ENCODE results near the gene GNG3. TPM values are rescaled to one million over a fixed set of nuclear protein-coding genes. Genes with fewer than 3 reads are reported as not detected.
"Not testable (repeated sequence)": the region's sequence is repeated elsewhere in the genome, so short reads cannot be mapped to it uniquely, and the experiment has no call there.

Gene GNG3
- 0.41 TPM in 1 of 2 replicates, not detected in the other for total RNA-seq (2014; rRNA removed; shearing (Covaris generic))

GRCh38 chr11:62707277-62707861 lies at the start of gene GNG3, which contains the start of gene BSCL2:
Gene GNG3, plus strand, starts transcription at chr11:62707676. Its CDS starts 620 bp downstream, at chr11:62708296.
Gene BSCL2, minus strand, starts transcription at chr11:62707424. Its CDS starts 229 bp downstream, at chr11:62707195.
- no peak for DNase-seq (ENCODE audit: low spot score)

DNA sequence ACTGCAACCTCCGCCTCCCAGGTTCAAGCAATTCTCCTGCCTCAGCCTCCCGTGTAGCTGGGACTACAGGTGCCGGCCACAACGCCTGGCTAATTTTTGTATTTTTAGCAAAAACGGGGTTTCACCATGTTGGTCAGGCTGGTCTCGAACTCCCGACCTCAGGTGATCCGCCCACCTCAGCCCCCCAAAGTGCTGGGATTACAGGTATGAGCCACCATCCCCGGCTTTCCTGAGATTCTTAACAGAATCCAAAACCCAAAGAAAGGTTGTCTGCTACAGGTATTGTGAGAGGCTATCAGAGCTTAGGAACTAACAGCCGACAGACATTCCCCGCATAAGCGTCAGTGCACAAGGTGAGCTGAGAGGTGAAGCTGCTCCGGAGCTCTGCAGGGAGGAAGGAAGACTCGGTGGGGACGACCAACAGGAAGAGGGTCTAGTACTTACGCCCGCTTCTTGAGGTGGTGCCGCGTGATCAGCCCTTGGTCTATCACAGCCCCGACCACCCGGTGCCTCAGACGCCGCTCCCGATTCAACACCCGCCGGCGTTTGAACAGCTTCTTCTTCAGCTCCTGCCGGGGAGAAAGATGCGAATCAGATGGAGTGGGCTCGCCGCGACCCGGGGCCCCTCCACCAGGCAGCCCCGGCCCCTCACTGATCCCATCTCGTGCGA lies 42.9 kb upstream of the GNG3 start:
- peak; percentile 38 for DNase-seq (ENCODE audit: low spot score)

- peak; percentile 84 for DNase-seq (ENCODE audit: low spot score)
Measured at GRCh38 chr11:62665075-62665598, 42.3 kb upstream of the GNG3 start, which contains the start of the genes C11orf98 and CSKMT. Gene C11orf98, minus strand, starts transcription at chr11:62665210. Its CDS starts 41 bp downstream, at chr11:62665169. Gene CSKMT, plus strand, starts transcription at chr11:62665312. Its CDS starts 568 bp downstream, at chr11:62665880.

- peak; percentile 48 for DNase-seq (ENCODE audit: low spot score)
Measured at GRCh38 chr11:62665599-62666258, 41.7 kb upstream of the GNG3 start.

DNA sequence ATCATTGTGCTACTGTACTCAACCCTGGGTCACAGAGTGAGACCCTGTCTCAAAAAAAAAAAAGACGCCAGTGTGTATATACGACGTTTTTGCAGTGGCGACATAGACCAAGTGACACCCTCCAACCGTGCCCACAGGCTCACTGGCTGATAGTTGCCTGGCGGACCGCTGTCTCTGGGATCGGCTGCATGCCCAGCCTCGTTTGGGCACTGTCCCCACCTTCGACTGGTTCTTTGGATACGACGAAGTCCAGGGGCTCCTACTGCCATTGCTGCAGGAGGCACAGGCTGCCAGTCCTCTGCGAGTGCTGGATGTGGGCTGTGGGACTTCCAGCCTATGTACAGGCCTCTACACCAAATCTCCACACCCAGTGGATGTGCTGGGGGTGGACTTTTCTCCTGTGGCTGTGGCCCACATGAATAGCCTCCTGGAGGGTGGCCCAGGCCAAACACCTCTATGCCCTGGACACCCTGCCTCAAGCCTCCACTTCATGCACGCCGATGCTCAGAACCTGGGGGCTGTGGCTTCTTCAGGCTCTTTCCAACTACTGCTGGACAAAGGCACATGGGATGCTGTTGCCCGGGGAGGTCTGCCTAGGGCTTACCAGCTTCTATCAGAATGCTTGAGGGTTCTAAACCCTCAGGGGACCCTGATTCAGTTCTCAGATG lies 41.1 kb upstream of the GNG3 start:
- DNase-seq (ENCODE audit: low spot score): no peak

DNA sequence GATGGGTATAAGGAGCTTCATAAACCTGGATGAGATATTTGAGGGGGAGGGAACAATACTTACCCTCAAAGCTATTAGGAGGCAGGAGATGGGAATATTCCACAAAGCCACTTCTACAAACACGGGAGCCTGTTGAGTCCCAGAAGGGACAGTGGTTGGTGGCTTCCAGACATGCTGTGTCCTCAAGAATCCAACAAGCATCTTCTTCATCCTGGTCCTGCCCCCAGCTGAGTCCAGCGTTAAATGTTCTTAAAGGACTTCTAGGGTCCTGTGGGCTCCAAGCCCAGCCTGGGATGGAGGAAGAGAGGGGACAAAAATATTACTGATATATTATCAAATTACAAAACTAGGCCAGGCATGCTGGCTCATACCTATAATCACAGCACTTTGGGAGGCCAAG lies 40.0 kb upstream of the GNG3 start:
- no peak for DNase-seq (ENCODE audit: low spot score)

DNA sequence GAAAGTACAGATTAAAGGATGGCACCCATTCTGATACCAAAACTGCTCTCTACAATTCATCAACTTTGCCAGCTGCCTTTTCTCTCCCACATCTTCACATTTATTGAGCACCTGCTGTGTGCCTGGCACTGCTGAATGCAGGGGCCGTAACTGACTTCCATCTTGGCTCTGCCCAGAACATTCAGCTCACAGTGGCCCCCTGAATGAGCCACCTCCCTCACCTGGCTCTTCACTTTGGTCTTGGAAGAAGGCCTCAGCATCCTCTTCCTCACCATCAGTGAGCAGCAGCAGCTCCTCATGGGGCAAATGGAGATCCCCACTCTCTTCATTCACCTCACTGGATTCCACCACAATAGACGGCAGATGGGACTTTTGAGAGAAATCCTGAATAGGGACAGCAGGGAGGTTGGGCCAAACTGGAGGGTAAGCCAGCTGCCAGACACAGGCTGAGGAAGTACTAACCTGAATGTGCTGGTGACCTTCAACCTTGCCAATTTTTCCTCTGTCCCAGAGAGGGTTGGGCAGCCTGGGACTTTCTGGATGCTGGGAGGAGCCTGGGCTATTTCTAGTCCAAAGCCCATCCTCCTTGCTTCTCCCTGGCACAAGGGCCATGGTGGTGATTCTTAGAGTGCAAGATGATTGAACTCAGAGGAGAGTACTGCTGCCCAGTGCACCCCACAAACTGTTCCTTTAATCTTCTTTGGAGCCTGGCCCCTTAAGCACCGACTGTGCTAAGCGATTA lies 37.9 kb upstream of the GNG3 start:
- DNase-seq (ENCODE audit: low spot score): no peak

DNA sequence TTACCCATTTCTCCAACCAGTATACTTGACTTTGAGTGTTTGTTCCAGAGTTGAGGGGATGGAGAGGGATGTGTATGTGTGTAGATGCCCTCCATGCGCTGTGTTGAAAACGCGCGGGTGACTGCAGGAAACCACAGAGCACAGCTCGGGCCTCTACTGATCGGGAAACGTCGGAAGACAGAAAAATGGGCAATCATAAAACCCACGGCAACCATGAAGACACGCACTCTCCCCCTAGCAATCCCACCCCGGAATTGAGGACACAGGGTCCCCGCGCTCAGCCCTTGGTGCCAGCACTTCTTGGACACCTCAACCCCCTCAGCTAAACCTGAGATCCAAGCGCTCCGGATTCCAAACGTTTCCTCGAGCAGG lies 36.3 kb upstream of the GNG3 start:
- no peak for DNase-seq (ENCODE audit: low spot score)

DNA sequence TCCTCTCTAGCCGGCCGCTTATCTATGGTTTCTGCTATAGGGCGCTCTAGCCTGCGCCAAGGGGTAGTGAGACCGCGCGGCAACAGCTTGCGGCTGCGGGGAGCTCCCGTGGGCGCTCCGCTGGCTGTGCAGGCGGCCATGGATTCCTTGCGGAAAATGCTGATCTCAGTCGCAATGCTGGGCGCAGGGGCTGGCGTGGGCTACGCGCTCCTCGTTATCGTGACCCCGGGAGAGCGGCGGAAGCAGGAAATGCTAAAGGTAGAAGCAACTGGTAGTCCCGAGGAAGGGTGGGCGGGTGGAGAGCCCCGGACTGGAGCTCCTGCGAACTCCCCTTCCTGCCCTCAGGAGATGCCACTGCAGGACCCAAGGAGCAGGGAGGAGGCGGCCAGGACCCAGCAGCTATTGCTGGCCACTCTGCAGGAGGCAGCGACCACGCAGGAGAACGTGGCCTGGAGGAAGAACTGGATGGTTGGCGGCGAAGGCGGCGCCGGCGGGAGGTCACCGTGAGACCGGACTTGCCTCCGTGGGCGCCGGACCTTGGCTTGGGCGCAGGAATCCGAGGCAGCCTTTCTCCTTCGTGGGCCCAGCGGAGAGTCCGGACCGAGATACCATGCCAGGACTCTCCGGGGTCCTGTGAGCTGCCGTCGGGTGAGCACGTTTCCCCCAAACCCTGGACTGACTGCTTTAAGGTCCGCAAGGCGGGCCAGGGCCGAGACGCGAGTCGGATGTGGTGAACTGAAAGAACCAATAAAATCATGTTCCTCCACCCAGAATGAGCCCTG lies 35.7 kb upstream of the GNG3 start, which contains the start of the genes LBHD1 and UQCC3:
LBHD1 (minus strand) TSS at position 660 of the 782 bp plus-strand sequence. CDS start 2,236 bp downstream, outside the sequence.
UQCC3 (plus strand) TSS at position 66 of the 782 bp plus-strand sequence; CDS start at position 139, 73 bp downstream.
- DNase-seq (ENCODE audit: low spot score): peak; percentile 89

DNA sequence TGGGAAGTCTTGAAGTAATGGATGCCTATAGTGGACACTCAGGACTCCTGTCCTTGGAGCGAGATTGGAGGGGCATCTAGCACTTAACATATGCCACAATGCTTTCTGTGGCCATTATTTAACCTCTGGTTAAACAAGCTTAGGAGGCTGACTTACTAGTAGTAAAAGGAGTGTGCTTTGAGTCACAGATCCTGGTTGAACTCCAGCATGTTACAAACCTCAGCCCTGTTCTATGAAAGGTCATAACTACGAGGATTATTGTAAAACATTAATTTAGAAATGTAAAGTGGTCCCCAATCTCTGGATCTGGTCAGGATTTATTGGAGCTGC lies 34.3 kb upstream of the GNG3 start:
- DNase-seq (ENCODE audit: low spot score): no peak

- not testable (repeated sequence) for DNase-seq (ENCODE audit: low spot score)
Measured at GRCh38 chr11:62675415-62675814, 32.1 kb upstream of the GNG3 start.

- DNase-seq (ENCODE audit: low spot score): no peak
Measured at GRCh38 chr11:62676698-62677097, 30.8 kb upstream of the GNG3 start.

DNA sequence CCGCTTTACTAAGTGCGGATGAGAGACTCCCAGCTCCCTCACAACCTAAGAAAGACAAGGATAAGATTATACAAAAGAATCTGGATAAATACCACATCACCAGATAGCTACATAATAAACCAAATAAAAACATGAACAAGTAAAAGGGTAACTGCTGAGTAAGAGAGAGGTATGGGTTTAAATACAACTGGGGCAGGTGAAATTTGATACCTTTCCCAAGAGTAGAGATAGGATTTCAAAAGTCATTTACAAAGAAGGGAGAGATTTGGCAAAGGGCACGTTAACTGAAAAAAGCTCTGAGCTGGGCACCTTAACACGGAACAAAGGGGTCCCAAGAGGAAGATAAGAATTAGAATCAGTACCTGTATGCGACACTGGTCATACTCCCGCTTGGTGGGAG lies 30.3 kb upstream of the GNG3 start:
- no peak for DNase-seq (ENCODE audit: low spot score)

- DNase-seq (ENCODE audit: low spot score): no peak
Measured at GRCh38 chr11:62677714-62678113, 29.8 kb upstream of the GNG3 start.

- no peak for DNase-seq (ENCODE audit: low spot score)
Measured at GRCh38 chr11:62678433-62678769, 29.1 kb upstream of the GNG3 start.

GRCh38 chr11:62678770-62679696 lies 28.4 kb upstream of the GNG3 start, which contains the start of gene UBXN1:
Gene UBXN1, minus strand, starts transcription at chr11:62679073. Its CDS starts 150 bp downstream, at chr11:62678923.
- peak; percentile 82 for DNase-seq (ENCODE audit: low spot score)

DNA sequence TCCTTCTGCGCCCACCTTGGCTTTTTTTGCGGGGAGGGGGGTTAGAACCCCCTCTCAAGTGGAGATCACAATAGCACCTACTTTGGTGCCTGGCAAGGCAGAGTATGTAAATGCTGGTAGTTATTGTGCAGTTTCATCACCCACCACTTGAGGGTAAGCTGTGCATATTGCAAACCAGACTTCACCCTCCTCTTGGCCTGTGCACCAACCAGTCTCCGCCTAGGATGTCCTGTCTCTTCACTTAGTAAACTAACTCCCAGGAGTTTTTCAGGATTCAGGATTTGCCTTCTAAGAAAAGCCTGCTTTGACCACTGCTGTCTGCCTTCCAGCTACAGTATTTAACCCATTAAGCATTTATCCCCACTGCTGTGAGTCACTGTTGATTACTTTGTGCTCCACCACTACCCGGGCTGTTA lies 26.6 kb upstream of the GNG3 start:
- peak; percentile 62 for DNase-seq (ENCODE audit: low spot score)

DNA sequence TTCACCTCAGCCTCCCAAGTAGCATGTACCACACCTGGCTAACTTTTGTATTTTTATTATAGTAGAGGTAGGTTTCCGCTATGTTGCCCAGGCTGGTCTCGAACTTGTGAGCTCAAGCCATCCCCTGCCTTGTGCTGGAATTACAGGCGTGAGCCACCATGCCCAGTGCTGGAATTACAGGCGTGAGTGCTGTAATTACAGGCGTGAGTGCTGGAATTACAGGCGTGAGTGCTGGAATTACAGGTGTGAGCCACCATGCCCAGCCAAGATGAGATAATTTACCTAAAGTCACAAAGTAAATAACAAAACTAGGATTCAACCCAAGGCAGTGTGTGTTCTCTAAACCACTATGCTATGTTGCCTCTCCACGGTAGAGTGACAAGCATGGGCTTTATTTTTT lies 25.0 kb upstream of the GNG3 start:
- DNase-seq (ENCODE audit: low spot score): no peak

Measured in H4 (cell line).